HEK293 (cell line): ENCODE data around the gene SYNGR4.

Experiments
- BCL11A ChIP-seq: fragments of 450-650 bp; formaldehyde crosslinking; IDR thresholded peaks from 2 replicates; pipeline ENCODE4 v1.5.1; 2016; ENCODE audit warnings: low read depth, missing biosample characterization, missing genetic modification characterization
- CTCF ChIP-seq: fragments of 450-650 bp; formaldehyde crosslinking; IDR thresholded peaks from 2 replicates; pipeline ENCODE4 v1.5.1; 2016; ENCODE audit warnings: missing biosample characterization, missing genetic modification characterization
- PBX3 ChIP-seq: sonication (generic); formaldehyde crosslinking; IDR thresholded peaks from 2 replicates; pipeline ENCODE4 v1.8.1; 2022; ENCODE audit warnings: mild to moderate bottlenecking, moderate library complexity, missing genetic modification reagents
- ZEB2 ChIP-seq: fragments of 450-650 bp; formaldehyde crosslinking; IDR thresholded peaks from 2 replicates; pipeline ENCODE4 v1.5.1; 2016; ENCODE audit warnings: missing biosample characterization, missing genetic modification characterization
- ZNF133 ChIP-seq: fragments of 450-650 bp; formaldehyde crosslinking; IDR thresholded peaks from 2 replicates; pipeline ENCODE4 v1.5.1; 2016; ENCODE audit warnings: missing biosample characterization, missing genetic modification characterization
- ZNF174 ChIP-seq: fragments of 450-650 bp; formaldehyde crosslinking; IDR thresholded peaks from 2 replicates; pipeline ENCODE4 v1.5.0; 2017; ENCODE audit warnings: missing biosample characterization, mild to moderate bottlenecking, missing genetic modification characterization
- ZSCAN5A ChIP-seq: fragments of 450-650 bp; formaldehyde crosslinking; IDR thresholded peaks from 2 replicates; pipeline ENCODE4 v1.5.1; 2016; ENCODE audit warnings: missing biosample characterization, missing genetic modification characterization

GRCh38 chr19:48415806-48416221 lies 51.6 kb downstream of the SYNGR4 start:
- TF ChIP-seq ZNF133 (tag by site-specific recombination) (no peak), ZNF174 (tag by site-specific recombination) (no peak), ZEB2 (tag by site-specific recombination) (no peak), PBX3 (CRISPR knock-in tag) (no peak), CTCF (tag by site-specific recombination) (no peak), BCL11A (tag by site-specific recombination) (no peak), ZSCAN5A (tag by site-specific recombination) (no peak)
